HEK293 (cell line): ENCODE data around the gene AKT3.

Source experiments
- CTCF ChIA-PET: fragments of 350-600 bp; formaldehyde crosslinking; extraction: SDS; loops from one replicate; lab custom pipeline; 2021; ENCODE audit warnings: antibody characterized with exemption; lab: Yijun Ruan, JAX
- POLR2A ChIA-PET: fragments of 300-600 bp; formaldehyde crosslinking; extraction: SDS; loops from one replicate; lab custom pipeline; 2020; ENCODE audit warnings: antibody characterized with exemption, inconsistent platforms; lab: Yijun Ruan, JAX
- H3K27ac ChIP-seq: fragments of 200-500 bp; sonication (Bioruptor generic); 2 replicates; pipeline ENCODE4 v1.5.1; 2014; ENCODE audit warnings: low read depth, low read length, control low read depth, inconsistent platforms; ENCODE audit errors: extremely low read depth
- H3K36me3 ChIP-seq, 2 experiments: fragments of 200-500 bp in 1 of 2; sonication (Bioruptor generic) in 1 of 2; 1 replicate in 1 of 2; 2 replicates in 1 of 2; pipeline ENCODE4 v1.5.1; 2014 to 2017; ENCODE audit warnings: inconsistent platforms in 2 of 2, low read length in 2 of 2; ENCODE audit not compliant: control insufficient read depth in 2 of 2, insufficient read depth in 1 of 2
- H3K4me1 ChIP-seq: fragments of 200-500 bp; sonication (Bioruptor generic); 2 replicates; pipeline ENCODE4 v1.5.1; 2014; ENCODE audit warnings: mild to moderate bottlenecking, low read length, inconsistent platforms; ENCODE audit not compliant: control insufficient read depth, insufficient read depth
- H3K4me3 ChIP-seq: 2 replicates; pipeline ENCODE4 v1.5.1; 2011; ENCODE audit warnings: low read depth, mild to moderate bottlenecking, control low read depth, low read length, moderate library complexity
- H3K9me3 ChIP-seq: fragments of 200-500 bp; sonication (Bioruptor generic); 2 replicates; pipeline ENCODE4 v1.5.1; 2014; ENCODE audit warnings: low read depth, low read length, inconsistent platforms; ENCODE audit not compliant: control insufficient read depth, insufficient read depth
- EGR2 ChIP-seq: fragments of 450-650 bp; formaldehyde crosslinking; IDR thresholded peaks from 2 replicates; pipeline ENCODE4 v1.5.1; 2016; ENCODE audit warnings: low read depth, missing biosample characterization, missing genetic modification characterization
- IKZF3 ChIP-seq: fragments of 450-650 bp; IDR thresholded peaks from 2 replicates; pipeline ENCODE4 v1.5.0; 2018; ENCODE audit warnings: missing biosample characterization, mild to moderate bottlenecking, missing genetic modification characterization, moderate library complexity
- SP3 ChIP-seq: fragments of 450-650 bp; formaldehyde crosslinking; IDR thresholded peaks from 2 replicates; pipeline ENCODE4 v1.5.1; 2016; ENCODE audit warnings: missing biosample characterization, missing genetic modification characterization
- SP7 ChIP-seq: fragments of 450-650 bp; formaldehyde crosslinking; IDR thresholded peaks from 2 replicates; pipeline ENCODE4 v1.5.1; 2016; ENCODE audit warnings: missing biosample characterization, missing genetic modification characterization
- YY1 ChIP-seq: fragments of 450-650 bp; formaldehyde crosslinking; IDR thresholded peaks from 2 replicates; pipeline ENCODE4 v1.5.1; 2018; ENCODE audit warnings: missing biosample characterization, missing genetic modification characterization
- ZBTB8A ChIP-seq: fragments of 450-650 bp; formaldehyde crosslinking; IDR thresholded peaks from 2 replicates; pipeline ENCODE4 v1.5.1; 2016; ENCODE audit warnings: missing biosample characterization, missing genetic modification characterization
- ZFHX2 ChIP-seq: fragments of 450-650 bp; formaldehyde crosslinking; conservative IDR thresholded peaks from 2 replicates; pipeline ENCODE4 v1.5.1; 2016; ENCODE audit warnings: missing biosample characterization, missing genetic modification characterization
- ZNF184 ChIP-seq: fragments of 450-650 bp; IDR thresholded peaks from 2 replicates; pipeline ENCODE4 v1.5.1; 2018; ENCODE audit warnings: missing biosample characterization, mild to moderate bottlenecking, missing genetic modification characterization
- ZNF214 ChIP-seq: fragments of 450-650 bp; formaldehyde crosslinking; IDR thresholded peaks from 2 replicates; pipeline ENCODE4 v1.5.1; 2017; ENCODE audit warnings: missing biosample characterization, mild to moderate bottlenecking, missing genetic modification characterization, borderline replicate concordance
- ZNF311 ChIP-seq: fragments of 450-650 bp; formaldehyde crosslinking; IDR thresholded peaks from 2 replicates; pipeline ENCODE4 v1.5.1; 2017; ENCODE audit warnings: missing biosample characterization, missing genetic modification characterization, borderline replicate concordance
- ZNF366 ChIP-seq: fragments of 450-650 bp; formaldehyde crosslinking; conservative IDR thresholded peaks from 2 replicates; pipeline ENCODE4 v1.5.1; 2016; ENCODE audit warnings: missing biosample characterization, missing genetic modification characterization
- ZNF544 ChIP-seq: fragments of 450-650 bp; formaldehyde crosslinking; IDR thresholded peaks from 2 replicates; pipeline ENCODE4 v1.5.0; 2017; ENCODE audit warnings: missing biosample characterization, missing genetic modification characterization
- ZNF555 ChIP-seq: fragments of 450-650 bp; formaldehyde crosslinking; conservative IDR thresholded peaks from 2 replicates; pipeline ENCODE4 v1.5.1; 2017; ENCODE audit warnings: missing biosample characterization, mild to moderate bottlenecking, missing genetic modification characterization, inconsistent platforms
- ZNF610 ChIP-seq: fragments of 450-650 bp; formaldehyde crosslinking; IDR thresholded peaks from 2 replicates; pipeline ENCODE4 v1.5.1; 2016; ENCODE audit warnings: missing biosample characterization, missing genetic modification characterization, borderline replicate concordance
- ZNF621 ChIP-seq: fragments of 450-650 bp; formaldehyde crosslinking; IDR thresholded peaks from 2 replicates; pipeline ENCODE4 v1.5.1; 2017; ENCODE audit warnings: missing biosample characterization, missing genetic modification characterization
- ZNF792 ChIP-seq: fragments of 450-650 bp; formaldehyde crosslinking; IDR thresholded peaks from 2 replicates; pipeline ENCODE4 v1.5.1; 2016; ENCODE audit warnings: missing biosample characterization, missing genetic modification characterization
- ZNF843 ChIP-seq: fragments of 450-650 bp; formaldehyde crosslinking; IDR thresholded peaks from 2 replicates; pipeline ENCODE4 v1.5.1; 2016; ENCODE audit warnings: missing biosample characterization, missing genetic modification characterization
- ZSCAN30 ChIP-seq: fragments of 450-650 bp; IDR thresholded peaks from 2 replicates; pipeline ENCODE4 v1.5.1; 2018; ENCODE audit warnings: missing biosample characterization, mild to moderate bottlenecking, missing genetic modification characterization, moderate library complexity
- TF ChIP-seq, protein P1 (sequence below): fragments of 450-650 bp; formaldehyde crosslinking; IDR thresholded peaks from 2 replicates; pipeline ENCODE4 v1.5.1; 2016; ENCODE audit warnings: missing biosample characterization, missing genetic modification characterization
- TF ChIP-seq, protein P2 (sequence below): fragments of 450-650 bp; formaldehyde crosslinking; IDR thresholded peaks from 2 replicates; pipeline ENCODE4 v1.5.1; 2017; ENCODE audit warnings: missing biosample characterization, missing genetic modification characterization
- TF ChIP-seq, protein P3 (sequence below): fragments of 450-650 bp; formaldehyde crosslinking; IDR thresholded peaks from 2 replicates; pipeline ENCODE4 v1.5.1; 2016; ENCODE audit warnings: missing biosample characterization, missing genetic modification characterization
- TF ChIP-seq, protein P4 (sequence below): fragments of 450-650 bp; formaldehyde crosslinking; IDR thresholded peaks from 2 replicates; pipeline ENCODE4; 2016; ENCODE audit warnings: missing biosample characterization, missing genetic modification characterization
- TF ChIP-seq, protein P5 (sequence below): fragments of 450-650 bp; formaldehyde crosslinking; IDR thresholded peaks from 2 replicates; pipeline ENCODE4 v1.5.1; 2016; ENCODE audit warnings: missing biosample characterization, missing genetic modification characterization

Gene AKT3

DNA sequence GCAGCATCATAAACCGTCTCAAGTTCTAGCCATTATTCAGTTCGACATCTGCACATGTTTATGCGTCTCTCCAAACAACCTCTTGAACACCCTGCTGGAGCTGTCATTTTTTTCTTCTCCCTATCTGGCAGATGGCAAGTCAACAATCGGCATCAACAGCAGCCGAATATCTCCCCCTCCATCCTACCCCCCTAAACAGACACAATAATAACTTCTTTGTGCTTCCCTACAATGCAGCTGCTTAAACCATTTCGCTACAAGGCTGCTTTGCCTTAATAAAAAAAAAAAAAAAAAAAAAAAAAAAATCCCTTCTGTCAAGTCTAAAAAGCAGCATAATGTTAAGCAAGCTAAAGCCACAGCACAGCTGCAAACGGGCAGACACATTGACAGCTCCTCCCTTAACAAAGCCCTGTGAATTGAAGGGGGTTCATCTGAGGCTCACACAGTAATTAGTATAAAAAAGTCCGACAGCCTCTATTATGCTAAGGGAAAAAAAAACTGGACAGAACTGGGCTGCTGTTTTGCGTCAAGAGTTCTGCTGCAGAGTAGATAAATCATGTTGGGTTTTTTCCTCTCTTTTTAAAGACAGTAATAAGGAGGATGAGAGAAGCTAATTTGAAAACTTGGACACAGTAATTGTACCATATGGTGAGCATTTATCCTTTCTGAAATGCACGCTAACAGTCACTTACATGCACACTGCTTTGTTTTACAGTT, 136.4 kb downstream of the AKT3 start (continued):
- TF ChIP-seq, protein P1, sequence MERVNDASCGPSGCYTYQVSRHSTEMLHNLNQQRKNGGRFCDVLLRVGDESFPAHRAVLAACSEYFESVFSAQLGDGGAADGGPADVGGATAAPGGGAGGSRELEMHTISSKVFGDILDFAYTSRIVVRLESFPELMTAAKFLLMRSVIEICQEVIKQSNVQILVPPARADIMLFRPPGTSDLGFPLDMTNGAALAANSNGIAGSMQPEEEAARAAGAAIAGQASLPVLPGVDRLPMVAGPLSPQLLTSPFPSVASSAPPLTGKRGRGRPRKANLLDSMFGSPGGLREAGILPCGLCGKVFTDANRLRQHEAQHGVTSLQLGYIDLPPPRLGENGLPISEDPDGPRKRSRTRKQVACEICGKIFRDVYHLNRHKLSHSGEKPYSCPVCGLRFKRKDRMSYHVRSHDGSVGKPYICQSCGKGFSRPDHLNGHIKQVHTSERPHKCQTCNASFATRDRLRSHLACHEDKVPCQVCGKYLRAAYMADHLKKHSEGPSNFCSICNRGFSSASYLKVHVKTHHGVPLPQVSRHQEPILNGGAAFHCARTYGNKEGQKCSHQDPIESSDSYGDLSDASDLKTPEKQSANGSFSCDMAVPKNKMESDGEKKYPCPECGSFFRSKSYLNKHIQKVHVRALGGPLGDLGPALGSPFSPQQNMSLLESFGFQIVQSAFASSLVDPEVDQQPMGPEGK: no peak
- TF ChIP-seq, protein P2, sequence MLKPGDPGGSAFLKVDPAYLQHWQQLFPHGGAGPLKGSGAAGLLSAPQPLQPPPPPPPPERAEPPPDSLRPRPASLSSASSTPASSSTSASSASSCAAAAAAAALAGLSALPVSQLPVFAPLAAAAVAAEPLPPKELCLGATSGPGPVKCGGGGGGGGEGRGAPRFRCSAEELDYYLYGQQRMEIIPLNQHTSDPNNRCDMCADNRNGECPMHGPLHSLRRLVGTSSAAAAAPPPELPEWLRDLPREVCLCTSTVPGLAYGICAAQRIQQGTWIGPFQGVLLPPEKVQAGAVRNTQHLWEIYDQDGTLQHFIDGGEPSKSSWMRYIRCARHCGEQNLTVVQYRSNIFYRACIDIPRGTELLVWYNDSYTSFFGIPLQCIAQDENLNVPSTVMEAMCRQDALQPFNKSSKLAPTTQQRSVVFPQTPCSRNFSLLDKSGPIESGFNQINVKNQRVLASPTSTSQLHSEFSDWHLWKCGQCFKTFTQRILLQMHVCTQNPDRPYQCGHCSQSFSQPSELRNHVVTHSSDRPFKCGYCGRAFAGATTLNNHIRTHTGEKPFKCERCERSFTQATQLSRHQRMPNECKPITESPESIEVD (tag by site-specific recombination): peak; percentile 94
- TF ChIP-seq ZNF555 (no peak), ZNF843 (no peak), ZNF621 (no peak), ZNF311 (tag by site-specific recombination) (no peak), IKZF3 (no peak), ZNF610 (tag by site-specific recombination) (no peak), ZNF184 (no peak), ZSCAN30 (tag by site-specific recombination) (0 out of 2 replicates have a peak, but pooled peaks have one; percentile 7), ZNF366 (no peak), ZFHX2 (tag by site-specific recombination) (no peak), ZBTB8A (tag by site-specific recombination) (peak; percentile 29; the same call in 1 of the 2 replicates), ZNF792 (tag by site-specific recombination) (no peak), SP7 (tag by site-specific recombination) (peak; percentile 76)
- TF ChIP-seq, protein P3, sequence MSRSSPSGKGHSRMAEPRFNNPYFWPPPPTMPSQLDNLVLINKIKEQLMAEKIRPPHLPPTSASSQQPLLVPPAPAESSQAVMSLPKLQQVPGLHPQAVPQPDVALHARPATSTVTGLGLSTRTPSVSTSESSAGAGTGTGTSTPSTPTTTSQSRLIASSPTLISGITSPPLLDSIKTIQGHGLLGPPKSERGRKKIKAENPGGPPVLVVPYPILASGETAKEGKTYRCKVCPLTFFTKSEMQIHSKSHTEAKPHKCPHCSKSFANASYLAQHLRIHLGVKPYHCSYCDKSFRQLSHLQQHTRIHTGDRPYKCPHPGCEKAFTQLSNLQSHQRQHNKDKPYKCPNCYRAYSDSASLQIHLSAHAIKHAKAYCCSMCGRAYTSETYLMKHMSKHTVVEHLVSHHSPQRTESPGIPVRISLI (tag by site-specific recombination): peak; percentile 100
- TF ChIP-seq, protein P4, sequence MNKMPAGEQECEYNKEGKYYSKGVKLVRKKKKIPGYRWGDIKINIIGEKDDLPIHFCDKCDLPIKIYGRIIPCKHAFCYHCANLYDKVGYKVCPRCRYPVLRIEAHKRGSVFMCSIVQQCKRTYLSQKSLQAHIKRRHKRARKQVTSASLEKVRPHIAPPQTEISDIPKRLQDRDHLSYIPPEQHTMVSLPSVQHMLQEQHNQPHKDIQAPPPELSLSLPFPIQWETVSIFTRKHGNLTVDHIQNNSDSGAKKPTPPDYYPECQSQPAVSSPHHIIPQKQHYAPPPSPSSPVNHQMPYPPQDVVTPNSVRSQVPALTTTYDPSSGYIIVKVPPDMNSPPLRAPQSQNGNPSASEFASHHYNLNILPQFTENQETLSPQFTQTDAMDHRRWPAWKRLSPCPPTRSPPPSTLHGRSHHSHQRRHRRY (tag by site-specific recombination): no peak

DNA sequence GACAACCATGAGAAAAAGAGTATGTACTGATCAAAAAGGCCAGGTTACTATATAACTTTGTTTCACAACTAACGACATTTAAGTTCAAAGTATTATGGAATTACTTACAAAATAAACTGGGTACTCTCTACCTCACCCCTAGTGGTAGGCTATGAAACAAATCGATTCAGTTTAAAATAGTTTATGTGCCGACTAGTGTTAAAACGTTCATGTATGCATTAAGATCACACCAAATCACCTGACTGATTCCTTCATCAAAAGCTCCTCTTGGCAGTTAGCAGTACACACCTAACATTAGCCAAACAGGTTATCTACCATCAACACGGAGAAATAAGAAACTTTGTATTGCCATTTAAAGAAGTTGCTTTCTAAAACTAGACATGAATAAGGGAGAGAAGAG, 137.1 kb downstream of the AKT3 start:
- H3K36me3 ChIP-seq: no peaks in the 10 kb centered on the region
- POLR2A ChIA-PET: no interaction called here
- no peak for TF ChIP-seq ZNF610 (tag by site-specific recombination)
- TF ChIP-seq, protein P5, sequence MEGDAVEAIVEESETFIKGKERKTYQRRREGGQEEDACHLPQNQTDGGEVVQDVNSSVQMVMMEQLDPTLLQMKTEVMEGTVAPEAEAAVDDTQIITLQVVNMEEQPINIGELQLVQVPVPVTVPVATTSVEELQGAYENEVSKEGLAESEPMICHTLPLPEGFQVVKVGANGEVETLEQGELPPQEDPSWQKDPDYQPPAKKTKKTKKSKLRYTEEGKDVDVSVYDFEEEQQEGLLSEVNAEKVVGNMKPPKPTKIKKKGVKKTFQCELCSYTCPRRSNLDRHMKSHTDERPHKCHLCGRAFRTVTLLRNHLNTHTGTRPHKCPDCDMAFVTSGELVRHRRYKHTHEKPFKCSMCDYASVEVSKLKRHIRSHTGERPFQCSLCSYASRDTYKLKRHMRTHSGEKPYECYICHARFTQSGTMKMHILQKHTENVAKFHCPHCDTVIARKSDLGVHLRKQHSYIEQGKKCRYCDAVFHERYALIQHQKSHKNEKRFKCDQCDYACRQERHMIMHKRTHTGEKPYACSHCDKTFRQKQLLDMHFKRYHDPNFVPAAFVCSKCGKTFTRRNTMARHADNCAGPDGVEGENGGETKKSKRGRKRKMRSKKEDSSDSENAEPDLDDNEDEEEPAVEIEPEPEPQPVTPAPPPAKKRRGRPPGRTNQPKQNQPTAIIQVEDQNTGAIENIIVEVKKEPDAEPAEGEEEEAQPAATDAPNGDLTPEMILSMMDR (tag by site-specific recombination): peak; percentile 40; the same call in 1 of the 2 replicates
- TF ChIP-seq IKZF3: no peak
- no peak for TF ChIP-seq EGR2
- TF ChIP-seq ZNF214 (tag by site-specific recombination): 0 out of 2 replicates have a peak, but pooled peaks have one; percentile 14
- no peak for TF ChIP-seq YY1 (tag by site-specific recombination)
- no peak for TF ChIP-seq SP3 (tag by site-specific recombination)
- no peak for TF ChIP-seq ZNF544 (tag by site-specific recombination)
- no peak for TF ChIP-seq ZNF184
- TF ChIP-seq, all 188 proteins: peak for 2
- no peaks in the 10 kb centered on the region for H3K9me3 ChIP-seq
- CTCF ChIA-PET: interaction anchor here (1.0 to 2.6 kb wide), 2 partner anchors 12 to 36 kb away, joined by 4 to 10 read pairs; no protein-coding TSS in a partner anchor
- peaks cover 14% of the 10 kb centered on the region for H3K4me1 ChIP-seq
- H3K27ac ChIP-seq: no peak overlapping the region
- no peak overlapping the region for H3K4me3 ChIP-seq
